ENCODE measurements around the gene MCCD1.
"Not testable (repeated sequence)": the region's sequence is repeated elsewhere in the genome, so short reads cannot be mapped to it uniquely, and the experiment has no call there.

Gene MCCD1

GRCh38 chr6:31497531-31498476 lies 31.0 kb upstream of the MCCD1 start, which contains the start of gene MICB:
TSS of gene MICB (plus strand) at chr6:31498145. CDS start at chr6:31498194, 49 bp downstream.
- H3K27ac Mint-ChIP-seq, result peak within 1 kb of the TSS; percentile 63 to 84
- ATAC-seq, result peak; percentile 76
- H3K4me1 Mint-ChIP-seq, result peaks cover 72% of the 10 kb centered on the region
- DNase-seq, result peak; percentile 78 to 82
- no peaks in the 10 kb centered on the region for H3K9me3 Mint-ChIP-seq
- peak within 1 kb of the TSS; percentile 80 to 86 for H3K4me3 Mint-ChIP-seq
- H3K27me3 Mint-ChIP-seq, result no peaks in the 10 kb centered on the region

DNA sequence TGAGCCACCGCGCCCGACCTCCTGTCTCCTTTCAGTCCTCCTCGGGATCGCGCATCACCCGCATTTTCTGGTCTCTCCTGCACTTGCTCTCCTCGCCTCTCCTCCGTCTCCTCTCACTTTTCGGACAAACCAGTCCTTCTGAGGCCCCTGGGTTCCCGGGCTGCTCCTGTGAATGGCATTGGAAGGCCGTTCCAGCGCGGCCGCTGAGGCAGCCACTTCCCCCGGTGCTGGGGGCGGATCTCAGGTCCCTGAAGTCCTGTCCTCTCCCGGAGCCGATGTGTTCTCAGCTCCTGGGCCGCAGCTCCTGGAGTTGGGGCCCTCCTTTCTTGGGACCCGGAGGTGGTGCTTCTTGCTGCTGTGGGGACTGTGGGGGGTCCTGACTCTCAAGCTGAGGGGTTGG lies 30.0 kb upstream of the MCCD1 start:
- H3K4me1 Mint-ChIP-seq, result peaks cover 69% of the 10 kb centered on the region
- H3K9me3 Mint-ChIP-seq, result no peaks in the 10 kb centered on the region
- DNase-seq (no peak), ATAC-seq (no peak)
- H3K27ac Mint-ChIP-seq, result peak overlapping the region in 1 of 2 donors; percentile 84
- no peaks in the 10 kb centered on the region for H3K27me3 Mint-ChIP-seq
- peak overlapping the region; percentile 80 to 86 for H3K4me3 Mint-ChIP-seq

GRCh38 chr6:31499648-31500047 lies 29.1 kb upstream of the MCCD1 start:
- peaks cover 67% of the 10 kb centered on the region for H3K4me1 Mint-ChIP-seq
- peak overlapping the region in 1 of 2 donors; percentile 20 for H3K27ac Mint-ChIP-seq
- not testable (repeated sequence) for ATAC-seq, DNase-seq, H3K9me3 Mint-ChIP-seq, H3K27me3 Mint-ChIP-seq
- peak overlapping the region; percentile 80 to 86 for H3K4me3 Mint-ChIP-seq

- Mint-ChIP-seq H3K4me1 (peaks cover 54% of the 10 kb centered on the region), H3K27ac (no peak overlapping the region), H3K4me3 (no peak overlapping the region), H3K27me3 (no peaks in the 10 kb centered on the region), H3K9me3 (no peaks in the 10 kb centered on the region)
- no peak for DNase-seq
- no peak for ATAC-seq
These were observed 26.2 kb upstream of the MCCD1 start for GRCh38 chr6:31502586-31502985.

- ATAC-seq, DNase-seq, H3K4me3 Mint-ChIP-seq, H3K4me1 Mint-ChIP-seq, H3K9me3 Mint-ChIP-seq, H3K27me3 Mint-ChIP-seq: not testable (repeated sequence)
- H3K27ac Mint-ChIP-seq, result peak overlapping the region in 1 of 2 donors; percentile 68
These were observed 19.7 kb upstream of the MCCD1 start for GRCh38 chr6:31509036-31509435.

DNA sequence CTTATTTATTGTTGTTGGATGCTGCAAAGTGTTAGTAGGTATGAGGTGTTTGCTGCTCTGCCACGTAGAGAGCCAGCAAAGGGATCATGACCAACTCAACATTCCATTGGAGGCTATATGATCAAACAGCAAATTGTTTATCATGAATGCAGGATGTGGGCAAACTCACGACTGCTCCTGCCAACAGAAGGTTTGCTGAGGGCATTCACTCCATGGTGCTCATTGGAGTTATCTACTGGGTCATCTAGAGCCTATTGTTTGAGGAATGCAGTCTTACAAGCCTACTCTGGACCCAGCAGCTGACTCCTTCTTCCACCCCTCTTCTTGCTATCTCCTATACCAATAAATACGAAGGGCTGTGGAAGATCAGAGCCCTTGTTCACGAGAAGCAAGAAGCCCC lies 18.8 kb upstream of the MCCD1 start:
- ATAC-seq (no peak), DNase-seq (no peak)
- Mint-ChIP-seq H3K27me3 (no peaks in the 10 kb centered on the region), H3K4me3 (no peak overlapping the region), H3K4me1 (peaks cover 7% of the 10 kb centered on the region), H3K27ac (no peak overlapping the region), H3K9me3 (no peaks in the 10 kb centered on the region)

GRCh38 chr6:31513456-31514165 lies 15.2 kb upstream of the MCCD1 start:
- Mint-ChIP-seq H3K4me1 (no peaks in the 10 kb centered on the region), H3K27me3 (no peaks in the 10 kb centered on the region), H3K27ac (no peak overlapping the region), H3K4me3 (no peak overlapping the region), H3K9me3 (no peaks in the 10 kb centered on the region)
- ATAC-seq (no peak), DNase-seq (no peak)

GRCh38 chr6:31521835-31522234 lies 6.9 kb upstream of the MCCD1 start:
- H3K27ac Mint-ChIP-seq, result no peak overlapping the region
- DNase-seq (no peak), ATAC-seq (no peak)
- no peaks in the 10 kb centered on the region for H3K9me3 Mint-ChIP-seq
- H3K27me3 Mint-ChIP-seq, result no peaks in the 10 kb centered on the region
- H3K4me3 Mint-ChIP-seq, result no peak overlapping the region
- H3K4me1 Mint-ChIP-seq, result peaks cover 7% of the 10 kb centered on the region

GRCh38 chr6:31525553-31525931 lies 3.2 kb upstream of the MCCD1 start:
- DNase-seq (no peak), ATAC-seq (no peak)
- Mint-ChIP-seq H3K4me1 (peaks cover 8% of the 10 kb centered on the region), H3K27ac (no peak overlapping the region), H3K4me3 (no peak overlapping the region), H3K9me3 (no peaks in the 10 kb centered on the region), H3K27me3 (no peaks in the 10 kb centered on the region)

GRCh38 chr6:31525932-31526591 lies 2.7 kb upstream of the MCCD1 start:
- no peak for ATAC-seq
- no peak overlapping the region for H3K4me3 Mint-ChIP-seq
- H3K9me3 Mint-ChIP-seq, result no peaks in the 10 kb centered on the region
- H3K27me3 Mint-ChIP-seq, result no peaks in the 10 kb centered on the region
- no peak for DNase-seq
- peaks cover 13% of the 10 kb centered on the region for H3K4me1 Mint-ChIP-seq
- H3K27ac Mint-ChIP-seq, result peak overlapping the region in 1 of 2 donors; percentile 4

GRCh38 chr6:31528307-31528777 lies 420 bp upstream of the MCCD1 start:
- Mint-ChIP-seq H3K4me1 (peaks cover 28% of the 10 kb centered on the region), H3K9me3 (no peaks in the 10 kb centered on the region), H3K27ac (peak overlapping the region in 1 of 2 donors; percentile 75), H3K4me3 (no peak overlapping the region), H3K27me3 (no peaks in the 10 kb centered on the region)
- DNase-seq, result no peak
- peak; percentile 45 for ATAC-seq

GRCh38 chr6:31529329-31530150 lies 778 bp downstream of the MCCD1 start:
- ATAC-seq, result peak; percentile 13
- DNase-seq, result no peak
- H3K4me1 Mint-ChIP-seq, result peaks cover 32% of the 10 kb centered on the region
- H3K27ac Mint-ChIP-seq, result peak overlapping the region in 1 of 2 donors; percentile 74
- H3K9me3 Mint-ChIP-seq, result no peaks in the 10 kb centered on the region
- H3K4me3 Mint-ChIP-seq, result no peak overlapping the region
- H3K27me3 Mint-ChIP-seq, result no peaks in the 10 kb centered on the region

GRCh38 chr6:31530659-31531058 lies 1.9 kb downstream of the MCCD1 start:
- DNase-seq (no peak), ATAC-seq (no peak)
- H3K9me3 Mint-ChIP-seq, result no peaks in the 10 kb centered on the region
- no peak overlapping the region for H3K27ac Mint-ChIP-seq
- no peaks in the 10 kb centered on the region for H3K27me3 Mint-ChIP-seq
- no peak overlapping the region for H3K4me3 Mint-ChIP-seq
- H3K4me1 Mint-ChIP-seq, result peaks cover 43% of the 10 kb centered on the region

DNA sequence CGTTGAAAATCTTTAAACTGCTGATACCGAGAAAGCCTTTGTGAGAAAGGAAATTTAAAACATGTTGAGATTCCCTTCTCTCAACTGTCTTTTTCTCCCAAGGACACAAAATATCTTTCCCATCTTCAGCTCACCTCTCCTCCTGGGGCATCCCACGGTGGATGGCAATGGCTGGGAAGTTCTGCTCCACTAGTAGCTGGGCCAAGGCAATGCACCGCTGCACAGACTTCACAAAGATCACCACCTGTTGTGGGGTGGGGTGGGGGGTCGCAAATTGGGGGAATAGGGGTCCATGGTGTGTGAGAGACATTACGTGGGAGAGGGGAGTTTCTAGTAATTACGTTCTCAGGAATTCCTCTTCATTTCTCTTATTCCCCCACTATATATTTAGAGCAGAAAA lies 2.4 kb downstream of the MCCD1 start:
- H3K9me3 Mint-ChIP-seq, result no peaks in the 10 kb centered on the region
- ATAC-seq (no peak), DNase-seq (no peak)
- H3K27ac Mint-ChIP-seq, result no peak overlapping the region
- peaks cover 44% of the 10 kb centered on the region for H3K4me1 Mint-ChIP-seq
- no peaks in the 10 kb centered on the region for H3K27me3 Mint-ChIP-seq
- H3K4me3 Mint-ChIP-seq, result no peak overlapping the region
